Choroid plexus epithelial cell (primary cell): ENCODE results near the gene PON3.
A peak's percentile ranks its signal among the peaks of the same experiment; 100 is the strongest.

Experiments
- DNase-seq: peaks from one replicate; pipeline ENCODE4 v3.0.0-alpha.2; 2010; ENCODE audit warnings: low read depth
- H3K4me3 ChIP-seq: 2 replicates; pipeline ENCODE4 v1.5.1; 2011; ENCODE audit warnings: low read depth, mild to moderate bottlenecking, control low read depth, low read length, moderate library complexity
- TF ChIP-seq, protein P1 (sequence below): conservative IDR thresholded peaks from 2 replicates; pipeline ENCODE4 v1.5.1; 2011; ENCODE audit warnings: low read depth, mild to moderate bottlenecking, control low read depth, inconsistent platforms, low read length, moderate library complexity

Gene PON3

DNA sequence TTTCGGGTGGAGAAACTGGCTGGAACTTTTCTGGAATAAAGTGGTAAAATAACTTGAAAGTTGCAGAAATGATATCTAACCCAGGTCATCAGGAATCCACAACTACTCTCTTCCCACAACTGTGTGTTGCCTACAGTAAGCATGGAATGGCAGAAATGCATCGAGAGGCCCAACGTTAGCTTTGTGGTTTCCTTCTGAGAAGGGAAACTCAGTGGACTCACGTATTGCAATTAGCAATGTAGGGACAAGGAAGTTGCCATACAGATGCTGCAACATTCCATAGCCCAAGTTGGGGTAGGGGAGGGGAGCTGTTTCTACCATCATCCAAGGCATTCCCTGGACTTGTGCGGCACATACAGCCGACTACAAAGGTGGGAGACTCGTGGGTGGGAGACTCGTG lies 73.8 kb downstream of the PON3 start:
- no peak overlapping the region for H3K4me3 ChIP-seq
- DNase-seq: peak; percentile 5
- TF ChIP-seq, protein P1, sequence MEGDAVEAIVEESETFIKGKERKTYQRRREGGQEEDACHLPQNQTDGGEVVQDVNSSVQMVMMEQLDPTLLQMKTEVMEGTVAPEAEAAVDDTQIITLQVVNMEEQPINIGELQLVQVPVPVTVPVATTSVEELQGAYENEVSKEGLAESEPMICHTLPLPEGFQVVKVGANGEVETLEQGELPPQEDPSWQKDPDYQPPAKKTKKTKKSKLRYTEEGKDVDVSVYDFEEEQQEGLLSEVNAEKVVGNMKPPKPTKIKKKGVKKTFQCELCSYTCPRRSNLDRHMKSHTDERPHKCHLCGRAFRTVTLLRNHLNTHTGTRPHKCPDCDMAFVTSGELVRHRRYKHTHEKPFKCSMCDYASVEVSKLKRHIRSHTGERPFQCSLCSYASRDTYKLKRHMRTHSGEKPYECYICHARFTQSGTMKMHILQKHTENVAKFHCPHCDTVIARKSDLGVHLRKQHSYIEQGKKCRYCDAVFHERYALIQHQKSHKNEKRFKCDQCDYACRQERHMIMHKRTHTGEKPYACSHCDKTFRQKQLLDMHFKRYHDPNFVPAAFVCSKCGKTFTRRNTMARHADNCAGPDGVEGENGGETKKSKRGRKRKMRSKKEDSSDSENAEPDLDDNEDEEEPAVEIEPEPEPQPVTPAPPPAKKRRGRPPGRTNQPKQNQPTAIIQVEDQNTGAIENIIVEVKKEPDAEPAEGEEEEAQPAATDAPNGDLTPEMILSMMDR: no peak

DNA sequence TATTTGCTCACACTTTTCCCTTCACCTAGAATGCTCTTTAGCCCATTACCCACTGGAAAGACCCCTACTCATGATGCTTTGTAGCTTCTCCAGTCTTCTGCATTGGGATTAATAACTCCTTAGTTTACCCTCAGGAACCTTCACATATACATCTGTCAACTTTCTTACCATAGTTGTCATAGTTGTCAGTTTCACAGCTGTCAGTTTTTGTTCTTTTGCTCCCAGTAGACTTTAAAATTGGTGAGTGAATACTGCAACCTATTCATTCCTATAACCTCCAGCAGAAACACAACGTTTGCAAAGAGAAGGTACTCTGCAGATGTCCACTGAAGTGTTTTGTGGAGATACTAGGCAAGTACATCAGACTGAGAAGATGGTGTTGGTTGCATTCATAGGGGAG lies 74.5 kb downstream of the PON3 start:
- TF ChIP-seq, protein P1: no peak
- H3K4me3 ChIP-seq: no peak overlapping the region
- no peak for DNase-seq

DNA sequence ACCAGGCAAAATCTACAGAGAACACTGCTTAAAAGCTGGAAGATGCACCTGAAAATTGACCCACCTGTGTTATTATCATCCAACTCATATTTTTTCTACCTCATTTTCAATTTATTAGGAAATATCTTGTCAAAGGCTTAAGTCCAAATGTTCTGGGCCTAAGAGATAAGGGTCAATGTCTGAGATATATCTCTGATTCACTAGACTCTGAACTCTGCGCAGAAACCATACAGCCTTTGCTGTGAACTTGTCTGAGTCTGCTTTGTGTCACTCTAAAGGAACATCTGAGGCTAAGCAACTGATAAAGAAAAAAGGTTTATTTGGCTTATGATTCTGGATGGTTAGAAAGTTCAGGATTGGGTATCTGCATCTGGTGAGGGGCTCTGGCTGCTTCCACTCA lies 75.5 kb downstream of the PON3 start:
- TF ChIP-seq, protein P1: no peak
- H3K4me3 ChIP-seq: no peak overlapping the region
- DNase-seq: no peak

DNA sequence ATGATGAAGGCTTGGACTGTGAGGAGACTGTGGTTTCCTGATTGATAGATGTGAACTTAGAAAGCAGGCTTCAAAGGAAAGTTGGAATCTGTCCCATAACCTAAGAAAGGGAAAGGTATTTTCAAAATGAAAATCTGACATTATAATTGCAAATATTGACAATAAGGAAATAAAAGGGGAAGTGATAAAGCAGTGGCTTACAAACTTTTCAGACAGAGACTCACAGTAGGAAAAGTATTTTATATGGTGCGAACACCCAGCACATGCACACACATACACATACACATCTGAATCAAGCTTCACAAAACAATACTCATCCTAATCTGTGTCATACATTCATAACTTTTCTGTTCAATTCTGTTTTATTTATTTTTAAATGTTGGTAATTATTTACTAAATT lies 76.6 kb downstream of the PON3 start:
- TF ChIP-seq, protein P1: no peak

DNA sequence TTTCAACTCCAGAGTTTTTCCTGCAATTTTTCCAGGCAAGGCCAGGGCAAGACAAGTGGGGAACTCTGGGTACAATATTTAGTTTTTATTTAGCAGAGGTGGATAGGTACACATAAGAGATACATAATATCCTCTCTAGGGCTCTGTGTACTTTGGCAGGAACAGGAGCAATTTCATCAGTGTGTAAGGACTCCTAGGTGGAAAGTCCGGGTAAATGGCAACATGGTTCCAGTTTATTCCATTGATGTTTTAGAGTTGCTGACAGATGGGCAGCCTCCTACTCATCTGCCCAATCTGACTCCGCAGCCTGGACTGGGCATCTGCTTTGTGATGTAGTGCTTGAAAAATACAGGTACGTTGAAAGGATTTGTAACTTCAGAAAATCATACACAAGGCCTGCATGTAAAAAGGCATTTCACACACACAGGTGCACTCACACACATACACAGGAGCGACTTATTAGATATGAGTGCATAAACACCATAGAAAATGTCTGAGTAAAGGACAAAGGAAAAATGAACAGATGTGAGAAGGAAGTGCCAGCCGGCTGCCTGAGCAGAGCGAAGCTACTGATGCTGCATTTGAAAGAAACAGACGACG lies 77.6 kb downstream of the PON3 start:
- TF ChIP-seq, protein P1: no peak
- no peak overlapping the region for H3K4me3 ChIP-seq
- DNase-seq: no peak

More for the DNA sequence above, 76.6 kb downstream of the PON3 start:
- no peak overlapping the region for H3K4me3 ChIP-seq
- DNase-seq: no peak

DNA sequence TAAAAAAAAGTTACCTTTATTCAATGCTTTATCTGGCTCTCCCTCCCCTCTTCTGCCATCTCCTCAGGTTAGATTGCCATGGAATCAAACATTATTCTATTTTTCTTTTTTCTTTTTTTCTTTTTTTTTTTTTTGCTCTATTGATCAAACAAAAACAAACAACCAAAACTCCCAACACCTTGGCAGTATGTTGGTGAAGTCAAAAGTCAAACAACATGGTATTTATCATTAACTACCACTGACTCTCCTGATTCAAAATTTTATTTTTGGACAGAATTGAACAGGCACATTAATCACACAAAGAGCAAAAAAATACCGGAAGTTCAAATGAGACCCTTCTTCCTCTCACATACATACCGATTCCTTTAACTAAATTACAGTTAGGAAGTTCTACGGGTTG lies 78.2 kb downstream of the PON3 start:
- H3K4me3 ChIP-seq: no peak overlapping the region
- TF ChIP-seq, protein P1: no peak
- no peak for DNase-seq

DNA sequence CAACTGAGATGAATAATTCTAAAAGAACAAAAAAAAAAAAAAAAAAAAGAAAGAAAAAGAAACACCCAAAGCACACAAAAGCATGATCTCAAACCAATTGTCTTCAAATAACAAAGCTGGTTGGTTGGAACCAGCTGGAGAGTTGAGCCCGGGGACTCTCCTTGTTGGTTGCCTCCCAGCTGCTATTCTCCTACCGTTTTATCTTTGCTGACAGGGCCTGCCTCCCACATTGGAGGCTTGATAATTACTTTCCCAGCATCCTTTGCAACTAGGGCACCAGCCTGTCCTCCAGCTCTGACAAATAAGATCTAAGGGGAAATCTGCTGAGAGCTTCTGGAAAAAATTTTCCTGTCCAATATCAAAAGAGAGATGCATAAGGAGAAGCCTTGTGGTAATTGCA lies 78.6 kb downstream of the PON3 start:
- H3K4me3 ChIP-seq: no peak overlapping the region
- DNase-seq: no peak
- TF ChIP-seq, protein P1: no peak
